Panc1 (cell line): ENCODE measurements around the gene CCR8.

Source experiments
- CTCF ChIP-seq: fragments of 450-650 bp; IDR thresholded peaks from 2 replicates; pipeline ENCODE4 v1.5.1; 2017; ENCODE audit warnings: mild to moderate bottlenecking
- POLR2AphosphoS5 ChIP-seq: IDR thresholded peaks from 2 replicates; pipeline ENCODE4 v1.6.1; 2012; ENCODE audit warnings: mild to moderate bottlenecking, low read depth, low read length, moderate library complexity
- SIN3A ChIP-seq: IDR thresholded peaks from 2 replicates; pipeline ENCODE4 v1.6.1; 2012; ENCODE audit warnings: low read depth, mild to moderate bottlenecking, low read length, moderate library complexity, borderline replicate concordance; ENCODE audit not compliant: insufficient read depth

GRCh38 chr3:39327746-39328349, 1.7 kb upstream of the CCR8 start:
- no peak for TF ChIP-seq CTCF
- TF ChIP-seq SIN3A = no peak
- TF ChIP-seq POLR2AphosphoS5 = no peak
